Activated naive CD4-positive, alpha-beta T cell treated with anti-CD3 and anti-CD28 coated beads for 36 hours (primary cell): ENCODE measurements around the gene LOX. TPM values are rescaled to one million over a fixed set of nuclear protein-coding genes. Genes with fewer than 3 reads are reported as not detected.

Source experiments
- CTCF ChIA-PET: fragments of 350-600 bp; sonication (Branson Sonifier 250); formaldehyde crosslinking; loops from one replicate; lab custom pipeline; 2021; ENCODE audit warnings: antibody characterized with exemption; lab: Charles Lee
- DNase-seq: peaks from one replicate; pipeline ENCODE4 v3.0.0-alpha.2; 2020
- H3K27ac Mint-ChIP-seq: one replicate; pipeline ENCODE4 v1.8.0; 2021; ENCODE audit warnings: mild to moderate bottlenecking, mixed read lengths
- H3K27me3 Mint-ChIP-seq: one replicate; pipeline ENCODE4 v1.8.0; 2021; ENCODE audit warnings: low read depth, mixed read lengths
- H3K36me3 Mint-ChIP-seq: one replicate; pipeline ENCODE4 v1.8.0; 2021; ENCODE audit warnings: low read depth, mixed read lengths
- H3K4me1 Mint-ChIP-seq: one replicate; pipeline ENCODE4 v1.8.0; 2021; ENCODE audit warnings: low read depth, mixed read lengths
- H3K4me3 Mint-ChIP-seq: one replicate; pipeline ENCODE4 v1.8.0; 2021; ENCODE audit warnings: mild to moderate bottlenecking, moderate library complexity, mixed read lengths
- H3K9me3 Mint-ChIP-seq: one replicate; pipeline ENCODE4 v1.8.0; 2021; ENCODE audit warnings: mixed read lengths
- intact Hi-C: fragments of 100-400 bp; cut with micrococcal nuclease; formaldehyde crosslinking; loops from one replicate; pipeline ENCODE4 v1.15.1; 2023
- total RNA-seq, 2 experiments: library from RNA; stranded (reverse); gene quantifications; one replicate each; pipeline ENCODE4 v1.2.3, GENCODE V29; 2021

LOX gene
- total RNA-seq, 2 experiments from 2014 or later = not detected

- no peak for DNase-seq
- H3K36me3 Mint-ChIP-seq = no peaks in the 10 kb centered on the region
- H3K9me3 Mint-ChIP-seq = no peaks in the 10 kb centered on the region
- H3K4me3 Mint-ChIP-seq = no peak overlapping the region
- H3K27ac Mint-ChIP-seq = no peak overlapping the region
- CTCF ChIA-PET = no interaction called here
- intact Hi-C loops = no loop called here
- H3K4me1 Mint-ChIP-seq = no peaks in the 10 kb centered on the region
- H3K27me3 Mint-ChIP-seq = peaks cover 3% of the 10 kb centered on the region
These were observed 15.5 kb upstream of the LOX start for GRCh38 chr5:122093415-122094180.

GRCh38 chr5:122091936-122092600, 14.0 kb upstream of the LOX start:
- CTCF ChIA-PET = interaction anchor here (0.7 kb wide), 1 partner anchor 104 kb away, joined by 3 read pairs; no protein-coding TSS in a partner anchor
- Mint-ChIP-seq H3K4me1 (no peaks in the 10 kb centered on the region), H3K36me3 (no peaks in the 10 kb centered on the region), H3K27ac (no peak overlapping the region), H3K4me3 (no peak overlapping the region), H3K27me3 (peaks cover 7% of the 10 kb centered on the region), H3K9me3 (no peaks in the 10 kb centered on the region)
- intact Hi-C loops = no loop called here
- no peak for DNase-seq

- no peaks in the 10 kb centered on the region for H3K4me1 Mint-ChIP-seq
- peaks cover 12% of the 10 kb centered on the region for H3K27me3 Mint-ChIP-seq
- no peak overlapping the region for H3K27ac Mint-ChIP-seq
- intact Hi-C loops = no loop called here
- CTCF ChIA-PET = no interaction called here
- H3K36me3 Mint-ChIP-seq = no peaks in the 10 kb centered on the region
- H3K4me3 Mint-ChIP-seq = no peak overlapping the region
- H3K9me3 Mint-ChIP-seq = no peaks in the 10 kb centered on the region
- DNase-seq = no peak
These were observed 11.3 kb upstream of the LOX start for GRCh38 chr5:122089096-122090013.

- Mint-ChIP-seq H3K27ac (no peak overlapping the region), H3K9me3 (no peaks in the 10 kb centered on the region), H3K4me1 (no peaks in the 10 kb centered on the region), H3K36me3 (no peaks in the 10 kb centered on the region), H3K27me3 (peaks cover 19% of the 10 kb centered on the region), H3K4me3 (no peak overlapping the region)
- DNase-seq = no peak
- CTCF ChIA-PET = interaction anchor here (1.2 to 1.5 kb wide), 2 partner anchors 10 to 17 kb away, joined by 3 read pairs; no protein-coding TSS in a partner anchor
- intact Hi-C loops = no loop called here
These were observed 7.0 kb upstream of the LOX start for GRCh38 chr5:122085041-122085440.

GRCh38 chr5:122083535-122083934, 5.5 kb upstream of the LOX start:
- no peaks in the 10 kb centered on the region for H3K9me3 Mint-ChIP-seq
- no peak overlapping the region for H3K4me3 Mint-ChIP-seq
- H3K4me1 Mint-ChIP-seq = no peaks in the 10 kb centered on the region
- H3K36me3 Mint-ChIP-seq = no peaks in the 10 kb centered on the region
- CTCF ChIA-PET = no interaction called here
- peaks cover 27% of the 10 kb centered on the region for H3K27me3 Mint-ChIP-seq
- no peak for DNase-seq
- intact Hi-C loops = no loop called here
- H3K27ac Mint-ChIP-seq = no peak overlapping the region

- Mint-ChIP-seq H3K27me3 (peaks cover 40% of the 10 kb centered on the region), H3K9me3 (no peaks in the 10 kb centered on the region), H3K4me1 (peaks cover 12% of the 10 kb centered on the region), H3K27ac (no peak overlapping the region), H3K36me3 (no peaks in the 10 kb centered on the region), H3K4me3 (no peak overlapping the region)
- intact Hi-C loops = no loop called here
- DNase-seq = no peak
- CTCF ChIA-PET = interaction anchor here (1.0 to 1.5 kb wide), 3 partner anchors 11 to 19 kb away, joined by 3 read pairs; no protein-coding TSS in a partner anchor
These were observed 3.5 kb upstream of the LOX start for GRCh38 chr5:122081541-122081940.

- no peak for DNase-seq
- CTCF ChIA-PET = interaction anchor here (0.7 to 3.7 kb wide), 2 partner anchors 59 to 116 kb away, joined by 3 to 18 read pairs; partner anchors contain the start of gene SRFBP1
- H3K36me3 Mint-ChIP-seq = no peaks in the 10 kb centered on the region
- no peak overlapping the region for H3K27ac Mint-ChIP-seq
- intact Hi-C loops = no loop called here
- H3K27me3 Mint-ChIP-seq = peaks cover 52% of the 10 kb centered on the region
- no peaks in the 10 kb centered on the region for H3K9me3 Mint-ChIP-seq
- H3K4me1 Mint-ChIP-seq = peaks cover 12% of the 10 kb centered on the region
- peak overlapping the region; percentile 66 for H3K4me3 Mint-ChIP-seq
These were observed 518 bp downstream of the LOX start for GRCh38 chr5:122077366-122078115.

- peaks cover 52% of the 10 kb centered on the region for H3K27me3 Mint-ChIP-seq
- peaks cover 12% of the 10 kb centered on the region for H3K4me1 Mint-ChIP-seq
- peak overlapping the region; percentile 66 for H3K4me3 Mint-ChIP-seq
- H3K27ac Mint-ChIP-seq = no peak overlapping the region
- no peaks in the 10 kb centered on the region for H3K36me3 Mint-ChIP-seq
- peak; percentile 77 for DNase-seq
- intact Hi-C loops = loop anchor here (1.0 kb wide), 2 partner anchors 110 to 114 kb away; no protein-coding TSS in a partner anchor
- CTCF ChIA-PET = interaction anchor here (0.7 to 3.7 kb wide), 3 partner anchors 16 to 115 kb away, joined by 3 to 18 read pairs (median 3); partner anchors contain the start of gene SRFBP1
- no peaks in the 10 kb centered on the region for H3K9me3 Mint-ChIP-seq
These were observed 1.2 kb downstream of the LOX start for GRCh38 chr5:122076669-122077365.

- Mint-ChIP-seq H3K27ac (no peak overlapping the region), H3K36me3 (no peaks in the 10 kb centered on the region), H3K4me3 (no peak overlapping the region), H3K27me3 (peaks cover 51% of the 10 kb centered on the region), H3K9me3 (no peaks in the 10 kb centered on the region), H3K4me1 (peaks cover 12% of the 10 kb centered on the region)
- CTCF ChIA-PET = interaction anchor here (0.6 to 3.7 kb wide), 4 partner anchors 15 to 114 kb away, joined by 3 to 18 read pairs (median 3); partner anchors contain the start of gene SRFBP1
- intact Hi-C loops = loop anchor here (1.0 kb wide), 2 partner anchors 109 to 113 kb away; no protein-coding TSS in a partner anchor
- DNase-seq = no peak
These were observed 2.0 kb downstream of the LOX start for GRCh38 chr5:122076050-122076461.

GRCh38 chr5:122073864-122074263, 4.2 kb downstream of the LOX start:
- Mint-ChIP-seq H3K27me3 (peaks cover 38% of the 10 kb centered on the region), H3K36me3 (no peaks in the 10 kb centered on the region), H3K4me1 (peaks cover 12% of the 10 kb centered on the region)

GRCh38 chr5:122073018-122073417, 5.0 kb downstream of the LOX start:
- no peaks in the 10 kb centered on the region for H3K9me3 Mint-ChIP-seq
- no peak overlapping the region for H3K27ac Mint-ChIP-seq
- peaks cover 30% of the 10 kb centered on the region for H3K27me3 Mint-ChIP-seq
- H3K4me1 Mint-ChIP-seq = peaks cover 8% of the 10 kb centered on the region
- intact Hi-C loops = no loop called here
- CTCF ChIA-PET = no interaction called here
- no peak overlapping the region for H3K4me3 Mint-ChIP-seq
- H3K36me3 Mint-ChIP-seq = no peaks in the 10 kb centered on the region
- no peak for DNase-seq

More at GRCh38 chr5:122073864-122074263, 4.2 kb downstream of the LOX start:
- intact Hi-C loops = no loop called here
- Mint-ChIP-seq H3K4me3 (no peak overlapping the region), H3K27ac (no peak overlapping the region), H3K9me3 (no peaks in the 10 kb centered on the region)
- DNase-seq = no peak
- CTCF ChIA-PET = no interaction called here
